GM12891 (cell line): Measurements from ENCODE around the gene DGKZ.

Source experiments
- POLR2A ChIP-seq: IDR thresholded peaks from 2 replicates; pipeline ENCODE4 v1.6.1; 2011; ENCODE audit warnings: low read depth, low read length, control low read depth
- POLR2AphosphoS5 ChIP-seq: IDR thresholded peaks from 2 replicates; pipeline ENCODE4 v1.6.1; 2011; ENCODE audit warnings: low read depth, low read length, control low read depth

- no peak for TF ChIP-seq POLR2A
- no peak for TF ChIP-seq POLR2AphosphoS5
These were observed 37.4 kb upstream of the DGKZ start for GRCh38 chr11:46309814-46310259.
